Activated CD4-positive, alpha-beta T cell treated with anti-CD3 and anti-CD28 coated beads for 36 hours (primary cell): ENCODE measurements around the gene PTPRT. TPM values are rescaled to one million over a fixed set of nuclear protein-coding genes. Genes with fewer than 3 reads are reported as not detected.

Experiments used
- ATAC-seq: fragments of 200-7000 bp; cut with Tn5 transposase; one replicate; pipeline ENCODE4 v1.10.0; 2021; ENCODE audit warnings: mild to moderate bottlenecking, moderate library complexity
- CTCF ChIA-PET: fragments of 350-600 bp; sonication (Branson Sonifier 250); formaldehyde crosslinking; loops from one replicate; lab custom pipeline; 2021; ENCODE audit warnings: antibody characterized with exemption; lab: Charles Lee
- POLR2A ChIA-PET: fragments of 350-600 bp; sonication (Branson Sonifier 250); formaldehyde crosslinking; loops from one replicate; lab custom pipeline; 2021; ENCODE audit warnings: antibody characterized with exemption, inconsistent platforms; lab: Charles Lee
- DNase-seq: peaks from one replicate; pipeline ENCODE4 v3.0.0-alpha.2; 2020
- H3K27ac Mint-ChIP-seq: one replicate; pipeline ENCODE4 v1.8.0; 2021; ENCODE audit warnings: mixed read lengths
- H3K27me3 Mint-ChIP-seq: one replicate; pipeline ENCODE4 v1.8.0; 2021; ENCODE audit warnings: mixed read lengths
- H3K36me3 Mint-ChIP-seq: one replicate; pipeline ENCODE4 v1.8.0; 2021; ENCODE audit warnings: low read depth, mixed read lengths
- H3K4me1 Mint-ChIP-seq: one replicate; pipeline ENCODE4 v1.8.0; 2021; ENCODE audit warnings: mixed read lengths
- H3K4me3 Mint-ChIP-seq: one replicate; pipeline ENCODE4 v1.8.0; 2021; ENCODE audit warnings: mild to moderate bottlenecking, moderate library complexity, mixed read lengths
- H3K9me3 Mint-ChIP-seq: one replicate; pipeline ENCODE4 v1.8.0; 2021; ENCODE audit warnings: low read depth, mixed read lengths
- intact Hi-C, 2 experiments: fragments of 100-400 bp; cut with DNase I in 1 of 2; cut with micrococcal nuclease in 1 of 2; formaldehyde crosslinking; loops; one replicate each; pipeline versions ENCODE4 v1.14.2 to v1.15.1; 2022 to 2024; cut with DNase I, micrococcal nuclease
- total RNA-seq, 2 experiments: library from RNA; stranded (reverse); gene quantifications; one replicate each; pipeline ENCODE4 v1.2.3, GENCODE V29; 2021

Gene PTPRT
- total RNA-seq, 2 experiments from 2014 or later = not detected

GRCh38 chr20:42112161-42112560, 1077.5 kb downstream of the PTPRT start:
- intact Hi-C loops = no loop called here
- POLR2A ChIA-PET = no interaction called here
- CTCF ChIA-PET = no interaction called here
- H3K27me3 Mint-ChIP-seq = peaks cover 2% of the 10 kb centered on the region
- H3K36me3 Mint-ChIP-seq = no peaks in the 10 kb centered on the region
- DNase-seq (no peak), ATAC-seq (no peak)
- no peak overlapping the region for H3K27ac Mint-ChIP-seq
- H3K4me1 Mint-ChIP-seq = no peaks in the 10 kb centered on the region
- no peak overlapping the region for H3K4me3 Mint-ChIP-seq
- H3K9me3 Mint-ChIP-seq = no peaks in the 10 kb centered on the region

GRCh38 chr20:42111349-42111748, 1078.4 kb downstream of the PTPRT start:
- H3K36me3 Mint-ChIP-seq = no peaks in the 10 kb centered on the region
- ATAC-seq (no peak), DNase-seq (no peak)
- peaks cover 2% of the 10 kb centered on the region for H3K27me3 Mint-ChIP-seq
- no peaks in the 10 kb centered on the region for H3K4me1 Mint-ChIP-seq
- ChIA-PET POLR2A (no interaction called here), CTCF (no interaction called here)
- H3K4me3 Mint-ChIP-seq = no peak overlapping the region
- no peaks in the 10 kb centered on the region for H3K9me3 Mint-ChIP-seq
- H3K27ac Mint-ChIP-seq = no peak overlapping the region
- intact Hi-C loops = no loop called here

- ChIA-PET CTCF (interaction anchor here (0.6 kb wide), 1 partner anchor 238 kb away, joined by 3 read pairs; no protein-coding TSS in a partner anchor), POLR2A (no interaction called here)
- Mint-ChIP-seq H3K4me3 (no peak overlapping the region), H3K27ac (no peak overlapping the region), H3K4me1 (no peaks in the 10 kb centered on the region), H3K9me3 (no peaks in the 10 kb centered on the region), H3K27me3 (peaks cover 2% of the 10 kb centered on the region), H3K36me3 (no peaks in the 10 kb centered on the region)
- intact Hi-C loops = no loop called here
- no peak for ATAC-seq
- no peak for DNase-seq
These were observed 1079.4 kb downstream of the PTPRT start for GRCh38 chr20:42110301-42110700.

- Mint-ChIP-seq H3K27me3 (no peaks in the 10 kb centered on the region), H3K4me1 (no peaks in the 10 kb centered on the region), H3K4me3 (no peak overlapping the region), H3K9me3 (no peaks in the 10 kb centered on the region), H3K36me3 (no peaks in the 10 kb centered on the region), H3K27ac (no peak overlapping the region)
- POLR2A ChIA-PET = no interaction called here
- ATAC-seq (no peak), DNase-seq (no peak)
- intact Hi-C loops = no loop called here
- CTCF ChIA-PET = no interaction called here
These were observed 1087.7 kb downstream of the PTPRT start for GRCh38 chr20:42102000-42102399.

GRCh38 chr20:42100137-42100704, 1089.5 kb downstream of the PTPRT start:
- Mint-ChIP-seq H3K27ac (no peak overlapping the region), H3K36me3 (no peaks in the 10 kb centered on the region), H3K9me3 (no peaks in the 10 kb centered on the region), H3K4me3 (no peak overlapping the region), H3K4me1 (no peaks in the 10 kb centered on the region), H3K27me3 (no peaks in the 10 kb centered on the region)
- DNase-seq (no peak), ATAC-seq (no peak)
- ChIA-PET POLR2A (no interaction called here), CTCF (interaction anchor here (0.7 kb wide), 1 partner anchor 43 kb away, joined by 4 read pairs; no protein-coding TSS in a partner anchor)
- intact Hi-C loops = no loop called here

- no peak for ATAC-seq
- POLR2A ChIA-PET = no interaction called here
- intact Hi-C loops = no loop called here
- no peaks in the 10 kb centered on the region for H3K36me3 Mint-ChIP-seq
- H3K27me3 Mint-ChIP-seq = no peaks in the 10 kb centered on the region
- no peaks in the 10 kb centered on the region for H3K4me1 Mint-ChIP-seq
- no peak overlapping the region for H3K27ac Mint-ChIP-seq
- no peak for DNase-seq
- CTCF ChIA-PET = no interaction called here
- no peak overlapping the region for H3K4me3 Mint-ChIP-seq
- no peaks in the 10 kb centered on the region for H3K9me3 Mint-ChIP-seq
These were observed 1090.6 kb downstream of the PTPRT start for GRCh38 chr20:42099101-42099500.

- POLR2A ChIA-PET = no interaction called here
- no peaks in the 10 kb centered on the region for H3K9me3 Mint-ChIP-seq
- CTCF ChIA-PET = no interaction called here
- H3K27ac Mint-ChIP-seq = no peak overlapping the region
- ATAC-seq (no peak), DNase-seq (no peak)
- no peak overlapping the region for H3K4me3 Mint-ChIP-seq
- no peaks in the 10 kb centered on the region for H3K27me3 Mint-ChIP-seq
- no peaks in the 10 kb centered on the region for H3K36me3 Mint-ChIP-seq
- intact Hi-C loops = no loop called here
- no peaks in the 10 kb centered on the region for H3K4me1 Mint-ChIP-seq
These were observed 1091.3 kb downstream of the PTPRT start for GRCh38 chr20:42098418-42098817.

- CTCF ChIA-PET = no interaction called here
- no peak for ATAC-seq
- POLR2A ChIA-PET = no interaction called here
- intact Hi-C loops = no loop called here
- no peak for DNase-seq
- H3K4me1 Mint-ChIP-seq = no peaks in the 10 kb centered on the region
- no peak overlapping the region for H3K4me3 Mint-ChIP-seq
- H3K27me3 Mint-ChIP-seq = no peaks in the 10 kb centered on the region
- no peak overlapping the region for H3K27ac Mint-ChIP-seq
- no peaks in the 10 kb centered on the region for H3K9me3 Mint-ChIP-seq
- H3K36me3 Mint-ChIP-seq = no peaks in the 10 kb centered on the region
These were observed 1092.0 kb downstream of the PTPRT start for GRCh38 chr20:42097741-42098140.

GRCh38 chr20:42095221-42095620, 1094.5 kb downstream of the PTPRT start:
- Mint-ChIP-seq H3K36me3 (no peaks in the 10 kb centered on the region), H3K27ac (no peak overlapping the region), H3K4me3 (no peak overlapping the region), H3K27me3 (no peaks in the 10 kb centered on the region), H3K4me1 (no peaks in the 10 kb centered on the region), H3K9me3 (no peaks in the 10 kb centered on the region)
- DNase-seq (no peak), ATAC-seq (no peak)
- CTCF ChIA-PET = no interaction called here
- POLR2A ChIA-PET = no interaction called here
- intact Hi-C loops = no loop called here

- Mint-ChIP-seq H3K9me3 (no peaks in the 10 kb centered on the region), H3K27me3 (no peaks in the 10 kb centered on the region), H3K27ac (no peak overlapping the region), H3K4me3 (no peak overlapping the region), H3K4me1 (no peaks in the 10 kb centered on the region), H3K36me3 (no peaks in the 10 kb centered on the region)
- ChIA-PET POLR2A (no interaction called here), CTCF (no interaction called here)
- DNase-seq (no peak), ATAC-seq (no peak)
- intact Hi-C loops = no loop called here
These were observed 1095.9 kb downstream of the PTPRT start for GRCh38 chr20:42093542-42094440.

GRCh38 chr20:42093041-42093440, 1096.7 kb downstream of the PTPRT start:
- no peaks in the 10 kb centered on the region for H3K36me3 Mint-ChIP-seq
- ChIA-PET CTCF (no interaction called here), POLR2A (no interaction called here)
- no peaks in the 10 kb centered on the region for H3K4me1 Mint-ChIP-seq
- intact Hi-C loops = no loop called here
- H3K4me3 Mint-ChIP-seq = no peak overlapping the region
- H3K9me3 Mint-ChIP-seq = no peaks in the 10 kb centered on the region
- no peak overlapping the region for H3K27ac Mint-ChIP-seq
- ATAC-seq = no peak
- no peak for DNase-seq
- H3K27me3 Mint-ChIP-seq = no peaks in the 10 kb centered on the region

- Mint-ChIP-seq H3K27me3 (no peaks in the 10 kb centered on the region), H3K27ac (no peak overlapping the region)
These were observed 1104.3 kb downstream of the PTPRT start for GRCh38 chr20:42085366-42085765.

More at GRCh38 chr20:42085366-42085765, 1104.3 kb downstream of the PTPRT start:
- DNase-seq (no peak), ATAC-seq (no peak)
- CTCF ChIA-PET = interaction anchor here (0.7 kb wide), 1 partner anchor 266 kb away, joined by 3 read pairs; no protein-coding TSS in a partner anchor
- POLR2A ChIA-PET = no interaction called here
- no peak overlapping the region for H3K4me3 Mint-ChIP-seq
- H3K4me1 Mint-ChIP-seq = no peaks in the 10 kb centered on the region
- intact Hi-C loops = no loop called here
- H3K9me3 Mint-ChIP-seq = peaks cover 3% of the 10 kb centered on the region
- no peaks in the 10 kb centered on the region for H3K36me3 Mint-ChIP-seq
